ENCODE data around the gene SLC22A13.

DNA sequence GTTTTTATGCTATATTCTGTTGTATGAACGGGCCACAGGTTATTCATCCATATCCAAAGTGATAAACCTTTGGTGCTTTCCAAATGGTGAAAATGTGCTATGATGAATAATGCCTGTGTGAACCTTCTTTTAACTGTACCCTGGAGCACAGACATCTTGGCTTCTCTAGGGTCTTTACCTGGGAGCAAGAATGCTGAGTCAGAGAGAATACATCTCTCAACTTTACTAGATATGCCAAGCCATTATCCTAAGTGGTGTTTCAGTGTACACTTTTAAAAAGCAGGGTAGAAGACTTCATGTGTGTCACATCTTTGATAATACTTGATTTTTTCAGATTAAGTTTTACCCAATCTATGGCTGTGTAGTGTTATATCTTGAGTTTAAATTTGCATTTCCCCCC lies 57.4 kb downstream of the SLC22A13 start:
- TF ChIP-seq, protein P1, sequence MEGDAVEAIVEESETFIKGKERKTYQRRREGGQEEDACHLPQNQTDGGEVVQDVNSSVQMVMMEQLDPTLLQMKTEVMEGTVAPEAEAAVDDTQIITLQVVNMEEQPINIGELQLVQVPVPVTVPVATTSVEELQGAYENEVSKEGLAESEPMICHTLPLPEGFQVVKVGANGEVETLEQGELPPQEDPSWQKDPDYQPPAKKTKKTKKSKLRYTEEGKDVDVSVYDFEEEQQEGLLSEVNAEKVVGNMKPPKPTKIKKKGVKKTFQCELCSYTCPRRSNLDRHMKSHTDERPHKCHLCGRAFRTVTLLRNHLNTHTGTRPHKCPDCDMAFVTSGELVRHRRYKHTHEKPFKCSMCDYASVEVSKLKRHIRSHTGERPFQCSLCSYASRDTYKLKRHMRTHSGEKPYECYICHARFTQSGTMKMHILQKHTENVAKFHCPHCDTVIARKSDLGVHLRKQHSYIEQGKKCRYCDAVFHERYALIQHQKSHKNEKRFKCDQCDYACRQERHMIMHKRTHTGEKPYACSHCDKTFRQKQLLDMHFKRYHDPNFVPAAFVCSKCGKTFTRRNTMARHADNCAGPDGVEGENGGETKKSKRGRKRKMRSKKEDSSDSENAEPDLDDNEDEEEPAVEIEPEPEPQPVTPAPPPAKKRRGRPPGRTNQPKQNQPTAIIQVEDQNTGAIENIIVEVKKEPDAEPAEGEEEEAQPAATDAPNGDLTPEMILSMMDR (IDR thresholded peaks at IDR 0.05), result no peak
- TF ChIP-seq POLR2A (IDR thresholded peaks at IDR 0.05), result no peak
